ENCODE results near the gene SYNGR3.
"Not testable (repeated sequence)": the region's sequence is repeated elsewhere in the genome, so short reads cannot be mapped to it uniquely, and the experiment has no call there.

SYNGR3 gene

DNA sequence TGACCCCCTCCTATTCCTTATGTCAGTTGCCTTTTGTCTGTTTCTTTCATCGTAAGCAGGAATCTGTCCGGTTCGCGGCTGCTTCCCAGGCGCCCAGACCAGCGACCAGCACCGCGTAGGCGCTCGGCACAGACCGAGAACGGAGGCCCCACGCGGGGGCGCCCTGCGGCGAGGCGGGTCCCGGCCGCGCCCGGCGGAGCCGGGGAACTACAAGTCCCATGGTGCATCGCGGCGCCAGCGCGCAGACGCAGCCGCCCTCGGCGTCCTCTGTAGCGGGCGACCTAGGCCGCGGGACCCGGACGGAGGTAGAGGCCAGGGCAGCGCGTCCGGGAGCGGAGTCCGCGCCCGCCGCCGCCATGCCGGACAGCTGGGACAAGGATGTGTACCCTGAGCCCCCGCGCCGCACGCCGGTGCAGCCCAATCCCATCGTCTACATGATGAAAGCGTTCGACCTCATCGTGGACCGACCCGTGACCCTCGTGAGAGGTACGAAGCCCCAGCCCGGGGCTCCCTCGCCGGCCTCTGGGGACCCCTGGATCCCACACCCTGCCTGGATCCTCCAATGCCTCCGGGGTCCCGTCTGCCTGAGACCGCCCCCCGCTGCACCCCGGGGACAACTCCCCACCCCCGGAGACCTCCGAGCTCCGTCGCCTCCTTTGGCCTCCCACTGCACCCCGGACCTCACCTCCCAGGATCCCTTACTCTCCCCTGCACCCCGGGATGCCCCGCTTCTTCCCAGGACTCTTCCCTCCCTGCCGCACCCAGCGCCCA lies 30.3 kb upstream of the SYNGR3 start, which contains the start of gene NDUFB10:
Gene NDUFB10, plus strand, starts transcription at position 270 of the 771 bp plus-strand sequence. Its CDS starts 87 bp downstream, at position 357.
- DNase-seq, result peak; percentile 89

DNA sequence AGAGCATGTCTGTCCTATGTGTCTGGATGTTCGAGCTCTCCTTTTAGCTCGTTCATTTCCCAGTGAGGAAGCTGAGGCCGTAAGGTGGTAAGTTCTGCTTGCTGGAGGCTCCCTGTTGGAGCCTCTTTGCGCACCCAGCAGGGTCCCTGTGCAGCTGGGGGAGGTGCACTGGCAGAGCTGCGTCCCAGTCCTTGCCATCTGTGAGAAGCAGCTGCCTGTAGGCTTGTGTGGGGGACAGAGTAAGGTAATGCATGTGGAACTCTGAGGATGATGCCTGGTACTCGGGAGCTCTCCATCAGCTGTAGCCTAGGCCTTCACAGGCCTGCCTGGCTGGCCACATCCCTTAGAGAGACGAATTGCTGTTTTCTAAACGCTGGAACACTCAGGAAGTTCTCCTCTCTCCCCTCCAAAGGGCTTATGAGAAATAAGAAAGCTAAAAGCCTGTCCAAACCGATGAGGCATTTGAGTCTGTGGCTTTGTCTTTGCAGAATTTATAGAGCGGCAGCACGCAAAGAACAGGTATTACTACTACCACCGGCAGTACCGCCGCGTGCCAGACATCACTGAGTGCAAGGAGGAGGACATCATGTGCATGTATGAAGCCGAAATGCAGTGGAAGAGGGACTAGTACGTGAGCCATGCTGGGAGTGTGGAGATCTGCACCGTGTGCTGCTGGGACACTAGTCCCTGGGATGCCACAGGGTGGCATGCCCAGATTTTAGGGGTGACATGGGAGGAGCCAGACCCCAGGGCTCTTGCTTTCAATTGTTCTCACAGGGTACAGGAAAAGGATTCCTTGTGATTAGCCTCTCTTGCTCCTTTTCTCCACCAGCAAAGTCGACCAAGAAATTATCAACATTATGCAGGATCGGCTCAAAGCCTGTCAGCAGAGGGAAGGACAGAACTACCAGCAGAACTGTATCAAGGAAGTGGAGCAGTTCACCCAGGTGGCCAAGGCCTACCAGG lies 28.8 kb upstream of the SYNGR3 start:
- DNase-seq, result peak; percentile 53

- no peak for DNase-seq
Measured at GRCh38 chr16:1961651-1962067, 28.1 kb upstream of the SYNGR3 start.

DNA sequence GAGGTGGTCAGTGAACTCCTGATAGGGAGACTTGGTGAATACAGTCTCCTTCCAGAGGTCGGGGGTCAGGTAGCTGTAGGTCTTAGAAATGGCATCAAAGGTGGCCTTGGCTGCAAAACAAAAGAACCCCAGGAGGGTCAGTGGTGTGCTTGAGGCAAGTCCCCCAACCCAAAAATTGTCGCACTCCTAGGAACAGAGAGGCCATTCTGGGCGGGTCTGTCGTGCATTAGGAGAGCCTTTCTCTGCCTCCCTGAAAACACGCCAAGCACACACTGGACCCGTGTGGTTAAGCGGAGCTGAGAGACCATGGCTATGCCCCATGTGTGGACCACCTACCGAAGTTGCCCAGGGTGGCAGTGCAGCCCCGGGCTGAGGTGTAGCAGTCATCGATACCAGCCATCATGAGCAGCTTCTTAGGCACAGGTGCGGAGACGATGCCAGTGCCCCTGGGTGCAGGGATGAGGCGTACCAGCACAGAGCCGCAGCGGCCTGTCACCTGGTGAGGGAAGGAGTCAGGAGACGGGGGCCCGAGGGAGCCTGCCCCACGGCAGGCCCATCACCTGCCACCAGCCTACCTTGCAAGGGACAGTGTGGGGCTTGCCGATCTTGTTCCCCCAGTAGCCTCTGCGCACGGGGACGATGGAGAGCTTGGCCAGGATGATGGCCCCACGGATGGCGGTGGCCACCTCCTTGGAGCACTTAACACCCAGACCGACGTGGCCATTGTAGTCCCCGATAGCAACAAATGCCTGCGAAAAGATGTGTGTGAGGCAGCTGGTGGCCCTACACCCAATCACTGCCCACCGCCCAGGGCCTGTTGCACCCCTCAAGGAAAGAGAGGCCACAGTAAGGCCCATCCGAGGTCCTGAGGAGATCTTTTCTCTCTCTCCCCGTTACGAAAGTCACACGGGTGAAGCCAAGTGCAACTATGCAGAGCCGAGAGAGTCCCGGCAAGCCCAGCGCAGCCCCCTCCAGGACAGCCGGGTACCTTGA lies 27.3 kb upstream of the SYNGR3 start:
- not testable (repeated sequence) for DNase-seq

- no peak for DNase-seq
Measured at GRCh38 chr16:1963806-1964505, 25.8 kb upstream of the SYNGR3 start.

- peak; percentile 99 for DNase-seq
Measured at GRCh38 chr16:1964506-1965395, 25.0 kb upstream of the SYNGR3 start, which contains the start of gene RPS2. Gene RPS2, minus strand, starts transcription at chr16:1964826. Its CDS starts 201 bp downstream, at chr16:1964625.

DNA sequence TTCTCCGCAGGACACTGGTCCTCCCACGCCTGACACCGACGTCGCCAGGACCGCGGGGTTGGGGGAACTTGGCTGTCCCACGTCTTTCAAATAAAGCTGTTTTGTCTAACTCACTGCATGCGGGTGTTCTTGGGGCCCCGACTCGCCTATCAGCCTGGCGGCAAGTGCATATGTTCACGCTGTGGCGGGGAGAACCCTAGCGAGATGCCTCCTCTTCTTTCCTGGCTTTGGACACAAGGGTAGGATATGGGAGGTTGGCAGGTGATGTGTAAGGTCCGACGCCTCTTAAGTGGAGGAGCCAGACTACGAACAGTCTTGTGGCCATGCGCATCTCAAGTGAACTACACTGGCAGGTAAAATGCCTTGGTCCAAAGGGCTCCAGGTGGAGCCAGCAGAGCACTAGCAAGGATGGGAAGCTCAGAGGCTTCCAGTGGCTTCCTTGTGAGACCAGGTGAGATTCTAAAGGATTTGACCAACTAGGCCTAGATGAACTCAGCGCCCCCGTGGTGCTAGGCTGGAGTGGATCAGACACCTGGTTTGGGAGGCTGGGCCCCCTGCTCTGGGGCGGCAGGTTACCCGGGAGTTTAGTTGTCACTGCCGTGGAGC lies 24.3 kb upstream of the SYNGR3 start:
- DNase-seq, result no peak

DNA sequence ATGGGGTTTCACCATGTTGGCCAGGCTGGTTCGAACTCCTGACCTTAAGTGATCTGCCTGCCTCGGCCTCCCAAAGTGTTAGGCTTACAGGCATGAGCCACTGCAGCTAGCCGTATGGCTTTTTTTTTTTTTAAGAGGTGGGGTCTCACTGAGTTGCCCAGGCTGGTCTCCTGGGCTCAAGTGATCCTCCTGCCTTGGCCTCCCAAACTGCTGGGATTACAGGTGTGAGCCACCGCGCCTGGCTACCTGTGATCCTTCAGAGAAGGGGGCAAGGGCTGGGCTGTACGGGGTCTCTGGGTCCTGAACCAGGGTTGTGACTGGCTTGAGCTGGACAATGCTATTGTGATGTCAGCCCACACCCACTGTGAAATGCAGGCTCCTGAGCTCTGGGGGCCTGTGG lies 23.3 kb upstream of the SYNGR3 start, which contains the start of gene RNF151:
Gene RNF151, plus strand, starts transcription at position 397 of the 400 bp plus-strand sequence. CDS start 26 bp downstream, outside the sequence.
- no peak for DNase-seq

DNA sequence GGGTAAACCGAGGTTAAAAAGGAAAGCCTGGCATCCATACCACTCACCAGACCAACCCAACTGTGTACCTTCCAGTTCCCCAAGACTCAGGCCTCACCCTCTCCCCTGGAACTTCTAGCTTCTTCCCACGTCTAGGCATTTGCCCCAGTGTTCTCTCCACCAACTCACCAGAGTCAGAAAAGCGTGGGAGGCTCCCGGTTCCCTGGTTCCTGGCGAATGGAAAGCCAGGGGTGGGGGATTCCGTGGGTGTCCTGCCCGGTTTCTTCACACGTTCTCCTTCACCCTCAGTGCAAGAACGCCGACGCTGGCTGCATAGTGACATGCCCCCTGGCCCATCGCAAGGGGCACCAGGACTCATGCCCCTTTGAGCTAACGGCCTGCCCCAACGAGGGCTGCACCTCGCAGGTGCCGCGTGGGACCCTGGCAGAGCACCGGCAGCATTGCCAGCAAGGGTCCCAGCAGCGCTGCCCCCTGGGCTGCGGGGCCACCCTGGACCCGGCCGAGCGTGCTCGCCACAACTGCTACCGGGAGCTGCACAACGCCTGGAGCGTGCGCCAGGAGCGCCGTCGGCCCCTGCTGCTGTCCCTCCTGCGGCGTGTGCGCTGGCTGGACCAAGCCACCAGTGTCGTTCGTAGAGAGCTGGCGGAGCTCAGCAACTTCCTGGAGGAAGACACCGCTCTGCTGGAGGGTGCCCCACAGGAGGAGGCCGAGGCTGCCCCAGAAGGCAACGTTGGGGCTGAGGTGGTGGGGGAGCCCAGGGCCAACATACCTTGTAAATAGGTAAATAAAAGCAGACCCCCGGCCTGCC lies 21.4 kb upstream of the SYNGR3 start:
- no peak for DNase-seq

DNA sequence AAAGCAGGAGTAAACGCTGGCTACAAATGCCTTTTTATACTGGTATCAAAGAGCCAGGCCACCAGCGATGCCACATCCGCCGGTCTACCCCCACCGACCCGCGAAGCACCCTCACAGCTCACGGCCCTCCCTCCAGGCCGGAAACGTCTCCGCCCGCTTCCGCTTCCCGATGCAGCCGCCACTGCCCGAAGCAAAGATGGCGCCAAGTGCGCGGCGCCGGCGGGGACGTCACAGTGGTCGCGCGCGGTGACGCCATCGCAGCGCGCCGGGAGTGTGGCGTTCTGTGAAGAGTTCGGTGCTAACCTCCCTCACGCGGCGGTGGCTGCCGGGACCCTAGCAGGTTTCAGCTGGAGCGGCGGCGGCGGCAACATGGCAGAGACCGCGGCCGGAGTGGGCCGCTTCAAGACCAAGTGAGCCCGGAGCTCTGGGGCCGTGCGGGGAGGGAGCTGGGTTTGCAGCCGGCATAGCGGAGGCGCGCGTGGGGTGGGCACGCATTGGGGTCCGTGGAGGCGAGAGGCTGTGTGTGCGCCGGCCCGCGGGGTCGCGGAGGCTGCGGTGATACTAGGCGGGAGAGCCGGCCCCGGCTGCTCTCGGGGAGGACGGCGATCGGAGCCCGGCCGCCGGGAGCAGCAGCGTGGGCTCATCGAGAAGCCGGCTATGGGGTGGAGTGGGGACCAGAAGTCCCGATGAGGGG lies 17.8 kb upstream of the SYNGR3 start, which contains the start of gene TBL3:
Gene TBL3, plus strand, starts transcription at position 258 of the 694 bp plus-strand sequence. Its CDS starts 112 bp downstream, at position 370.
- DNase-seq, result peak; percentile 97

GRCh38 chr16:1972490-1972877 lies 17.3 kb upstream of the SYNGR3 start:
- no peak for DNase-seq

DNA sequence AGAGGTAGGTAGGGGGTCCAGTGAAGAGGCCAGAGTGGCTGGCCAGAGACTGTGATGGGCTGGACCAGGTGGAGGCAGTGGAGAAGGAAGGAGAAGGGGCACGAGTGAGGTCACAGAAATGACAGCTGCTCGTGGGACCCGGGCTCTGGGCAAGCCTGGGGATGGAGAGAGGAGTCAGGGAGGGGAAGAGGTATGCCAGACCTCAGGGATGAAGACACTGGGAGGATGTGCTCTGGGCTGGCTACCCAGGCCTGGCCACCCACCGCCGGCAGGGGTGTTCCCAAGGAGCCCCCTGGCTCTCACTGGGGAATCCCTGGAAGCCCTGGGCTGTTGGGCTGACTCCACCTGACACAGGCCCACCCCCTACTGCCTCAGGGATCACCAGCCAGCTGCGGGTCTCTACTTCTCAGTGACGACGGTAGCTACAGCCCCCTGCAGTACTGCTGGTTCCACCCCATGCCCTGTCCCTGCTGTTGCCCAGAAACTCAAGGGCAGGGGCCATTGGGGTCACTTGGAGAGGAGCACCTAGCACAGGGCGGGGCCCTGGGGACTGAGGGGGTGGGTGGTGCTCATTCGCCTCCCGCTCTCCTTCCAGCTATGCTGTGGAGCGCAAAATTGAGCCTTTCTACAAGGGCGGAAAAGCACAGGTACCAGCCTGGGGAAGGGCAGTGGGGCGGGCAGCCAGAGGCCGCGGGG lies 16.2 kb upstream of the SYNGR3 start:
- no peak for DNase-seq

DNA sequence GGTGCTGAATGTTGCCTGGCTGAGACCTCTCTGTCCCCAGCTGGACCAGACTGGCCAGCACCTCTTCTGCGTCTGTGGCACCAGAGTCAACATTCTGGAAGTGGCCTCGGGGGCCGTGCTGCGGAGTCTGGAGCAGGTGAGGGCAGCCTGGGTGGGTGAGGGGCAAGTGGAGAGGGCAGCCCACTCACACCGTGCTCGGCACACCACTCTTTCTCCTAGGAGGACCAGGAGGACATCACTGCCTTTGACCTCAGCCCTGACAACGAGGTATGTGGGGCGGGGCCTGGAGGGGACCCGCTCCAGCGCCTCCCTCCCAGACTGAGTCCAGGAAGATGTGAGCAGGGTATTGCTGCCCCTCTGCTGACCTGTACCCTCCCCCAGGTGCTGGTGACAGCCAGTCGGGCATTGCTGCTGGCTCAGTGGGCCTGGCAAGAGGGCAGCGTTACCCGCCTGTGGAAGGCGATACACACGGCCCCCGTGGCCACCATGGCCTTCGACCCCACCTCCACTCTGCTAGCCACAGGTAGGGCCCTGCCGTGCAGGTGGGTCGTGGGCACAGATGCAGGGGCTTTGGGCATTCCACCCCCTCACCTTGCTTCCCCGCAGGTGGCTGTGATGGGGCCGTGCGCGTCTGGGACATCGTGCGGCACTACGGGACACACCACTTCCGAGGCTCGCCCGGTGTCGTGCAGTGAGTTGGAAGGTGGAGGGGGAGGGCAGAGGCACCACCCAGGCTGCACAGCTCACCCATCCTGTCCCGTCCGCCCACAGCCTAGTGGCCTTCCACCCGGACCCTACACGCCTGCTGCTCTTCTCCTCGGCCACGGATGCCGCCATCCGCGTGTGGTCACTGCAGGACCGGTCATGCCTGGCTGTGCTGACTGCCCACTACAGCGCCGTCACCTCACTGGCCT lies 15.4 kb upstream of the SYNGR3 start:
- DNase-seq, result no peak

GRCh38 chr16:1975432-1976215 lies 14.1 kb upstream of the SYNGR3 start:
- DNase-seq, result no peak

- DNase-seq, result no peak
Measured at GRCh38 chr16:1976216-1976520, 13.6 kb upstream of the SYNGR3 start.

Data from fibroblast of skin of right biceps (primary cell).